HCEC 1CT (cell line): ENCODE measurements around the gene LRRC41.
"Not testable (repeated sequence)": the region's sequence is repeated elsewhere in the genome, so short reads cannot be mapped to it uniquely, and the experiment has no call there.

Experiments used
- DNase-seq: peaks from one replicate; pipeline ENCODE4 v3.0.0-alpha.2; 2017

The LRRC41 gene

GRCh38 chr1:46325285-46326076, 22.1 kb upstream of the LRRC41 start:
- not testable (repeated sequence) for DNase-seq

- not testable (repeated sequence) for DNase-seq
These were observed 18.8 kb upstream of the LRRC41 start for GRCh38 chr1:46322191-46322590.

- not testable (repeated sequence) for DNase-seq
These were observed 16.8 kb upstream of the LRRC41 start for GRCh38 chr1:46319960-46320914.

GRCh38 chr1:46319301-46319700, 15.9 kb upstream of the LRRC41 start:
- not testable (repeated sequence) for DNase-seq

- DNase-seq = no peak
These were observed 13.9 kb upstream of the LRRC41 start for GRCh38 chr1:46317323-46317722.

GRCh38 chr1:46315669-46316403, 12.4 kb upstream of the LRRC41 start:
- DNase-seq = peak; percentile 46

- no peak for DNase-seq
These were observed 6.9 kb upstream of the LRRC41 start for GRCh38 chr1:46310321-46310720.

- no peak for DNase-seq
These were observed 6.2 kb upstream of the LRRC41 start for GRCh38 chr1:46309401-46310159.

- no peak for DNase-seq
These were observed 2.7 kb upstream of the LRRC41 start for GRCh38 chr1:46306159-46306530.

GRCh38 chr1:46303872-46304326, 483 bp upstream of the LRRC41 start:
- DNase-seq = no peak

- peak; percentile 10 for DNase-seq
These were observed 777 bp downstream of the LRRC41 start for GRCh38 chr1:46302641-46303037.

- DNase-seq = peak; percentile 48
These were observed 1.4 kb downstream of the LRRC41 start for GRCh38 chr1:46301808-46302640.

- DNase-seq = peak; percentile 3
These were observed 2.0 kb downstream of the LRRC41 start for GRCh38 chr1:46301406-46301807.

- DNase-seq = peak; percentile 13
These were observed 2.6 kb downstream of the LRRC41 start for GRCh38 chr1:46300673-46301405.

GRCh38 chr1:46298387-46298786, 5.0 kb downstream of the LRRC41 start:
- no peak for DNase-seq

GRCh38 chr1:46295306-46295705, 8.1 kb downstream of the LRRC41 start:
- DNase-seq = no peak

GRCh38 chr1:46289976-46290375, 13.4 kb downstream of the LRRC41 start:
- no peak for DNase-seq

- no peak for DNase-seq
These were observed 14.3 kb downstream of the LRRC41 start for GRCh38 chr1:46289134-46289494.

- DNase-seq = peak; percentile 59
These were observed 14.8 kb downstream of the LRRC41 start for GRCh38 chr1:46288485-46289133.
